GM12891 (cell line): ENCODE data around the gene MOB3A.

Experiments
- DNase-seq: peaks from one replicate; pipeline ENCODE4 v3.0.0; 2011; ENCODE audit warnings: low spot score; ENCODE audit not compliant: insufficient read length
- FAIRE-seq: peaks from 2 replicates; lab custom pipeline; 2011; peaks lifted over from hg19 to GRCh38; lab: Jason Lieb, UNC
- PAX5 ChIP-seq: IDR thresholded peaks from 2 replicates; pipeline ENCODE4 v1.6.1; 2011; ENCODE audit warnings: low read length, moderate library complexity, mild to moderate bottlenecking; ENCODE audit not compliant: insufficient read depth, severe bottlenecking
- POLR2A ChIP-seq: IDR thresholded peaks from 2 replicates; pipeline ENCODE4 v1.6.1; 2011; ENCODE audit warnings: low read depth, low read length, control low read depth
- POLR2AphosphoS5 ChIP-seq: IDR thresholded peaks from 2 replicates; pipeline ENCODE4 v1.6.1; 2011; ENCODE audit warnings: low read depth, low read length, control low read depth
- POU2F2 ChIP-seq: IDR thresholded peaks from 2 replicates; pipeline ENCODE4 v1.6.1; 2011; ENCODE audit warnings: low read depth, mild to moderate bottlenecking, control low read depth, low read length, moderate library complexity
- SPI1 ChIP-seq: IDR thresholded peaks from 2 replicates; pipeline ENCODE4 v1.6.1; 2011; ENCODE audit warnings: low read depth, low read length, control low read depth
- TAF1 ChIP-seq: IDR thresholded peaks from 2 replicates; pipeline ENCODE4 v1.6.1; 2011; ENCODE audit warnings: low read depth, low read length, control low read depth

The MOB3A gene

GRCh38 chr19:2079076-2079864 is 16.9 kb downstream of the MOB3A start:
- FAIRE-seq (no peak), DNase-seq (no peak)
- no peak for TF ChIP-seq SPI1
- no peak for TF ChIP-seq POU2F2
- TF ChIP-seq POLR2A, result no peak
- no peak for TF ChIP-seq PAX5
- no peak for TF ChIP-seq TAF1
- no peak; the same call in 1 of the 2 replicates for TF ChIP-seq POLR2AphosphoS5

- no peak for FAIRE-seq
- no peak for DNase-seq
- TF ChIP-seq PAX5 (no peak), SPI1 (no peak)
Observed at GRCh38 chr19:2077833-2078619, 18.1 kb downstream of the MOB3A start.

GRCh38 chr19:2077398-2077797 is 18.7 kb downstream of the MOB3A start:
- FAIRE-seq (no peak), DNase-seq (no peak)
- no peak for TF ChIP-seq POLR2AphosphoS5
- no peak for TF ChIP-seq SPI1
- no peak for TF ChIP-seq POLR2A
- TF ChIP-seq POU2F2, result no peak
- no peak for TF ChIP-seq TAF1
- no peak for TF ChIP-seq PAX5

GRCh38 chr19:2076526-2076944 is 19.6 kb downstream of the MOB3A start:
- FAIRE-seq (no peak), DNase-seq (no peak)
- TF ChIP-seq POU2F2 (no peak), TAF1 (no peak), SPI1 (no peak), PAX5 (no peak), POLR2AphosphoS5 (no peak), POLR2A (no peak; the same call in 1 of the 2 replicates)

- TF ChIP-seq SPI1 (no peak), POLR2A (peak; percentile 28; the same call in 1 of the 2 replicates), POLR2AphosphoS5 (peak; percentile 27; the same call in 1 of the 2 replicates)
- DNase-seq, result no peak
- FAIRE-seq, result no peak
Observed at GRCh38 chr19:2072757-2073551, 23.2 kb downstream of the MOB3A start.

- no peak for FAIRE-seq
- TF ChIP-seq POLR2A, result no peak
- TF ChIP-seq POLR2AphosphoS5, result no peak
- TF ChIP-seq TAF1, result no peak
- no peak for TF ChIP-seq SPI1
- TF ChIP-seq PAX5, result no peak
- TF ChIP-seq POU2F2, result peak; percentile 60; the same call in 1 of the 2 replicates
Observed at GRCh38 chr19:2070986-2071673, 25.0 kb downstream of the MOB3A start.

GRCh38 chr19:2070436-2070827 is 25.7 kb downstream of the MOB3A start:
- DNase-seq, result no peak
- FAIRE-seq, result no peak
- TF ChIP-seq POU2F2 (no peak), TAF1 (no peak), POLR2A (no peak), POLR2AphosphoS5 (no peak), SPI1 (no peak)

More at GRCh38 chr19:2070986-2071673, 25.0 kb downstream of the MOB3A start:
- DNase-seq, result no peak

GRCh38 chr19:2064788-2065524 is 31.2 kb downstream of the MOB3A start:
- FAIRE-seq, result no peak
- TF ChIP-seq SPI1, result no peak
- TF ChIP-seq POLR2AphosphoS5, result peak; percentile 36; the same call in 1 of the 2 replicates
- DNase-seq, result no peak

- TF ChIP-seq TAF1 (no peak), PAX5 (no peak), SPI1 (no peak), POLR2AphosphoS5 (no peak), POLR2A (no peak), POU2F2 (no peak)
- FAIRE-seq (no peak), DNase-seq (no peak)
Observed at GRCh38 chr19:2064395-2064787, 31.7 kb downstream of the MOB3A start.

GRCh38 chr19:2063824-2064223 is 32.3 kb downstream of the MOB3A start:
- TF ChIP-seq POLR2AphosphoS5, result no peak
- no peak for TF ChIP-seq TAF1
- no peak for TF ChIP-seq POU2F2
- TF ChIP-seq SPI1, result no peak
- no peak for TF ChIP-seq PAX5
- TF ChIP-seq POLR2A, result no peak
- DNase-seq (no peak), FAIRE-seq (no peak)
